ENCODE results near the gene ALG3. TPM values are rescaled to one million over a fixed set of nuclear protein-coding genes. Genes with fewer than 3 reads are reported as not detected.

Gene ALG3
- total RNA-seq, 2 donors from 2014 or later: 37.3 to 42.5 TPM

DNA sequence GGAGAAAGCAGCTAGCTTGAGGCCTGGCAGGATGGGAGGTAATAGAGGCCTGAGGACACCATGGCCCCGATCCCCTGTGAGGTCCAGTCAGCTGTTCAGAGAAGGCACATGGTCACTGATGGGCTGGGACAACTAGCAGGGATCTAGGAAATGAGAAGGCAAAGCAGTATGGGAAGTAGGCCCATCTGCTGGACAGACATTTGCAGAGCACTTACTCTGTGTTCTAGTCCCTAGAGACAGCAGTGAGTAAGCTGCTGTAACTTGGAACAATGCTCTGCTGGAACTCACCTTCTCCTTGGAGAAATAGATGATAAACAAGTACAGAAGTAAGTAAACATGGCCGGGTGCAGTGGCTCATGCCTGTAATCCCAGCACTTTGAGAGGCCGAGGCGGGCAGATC, 34.2 kb upstream of the ALG3 start:
- H3K9ac ChIP-seq (ENCODE audit: extremely low read depth, low read length, poor library complexity, severe bottlenecking): no peak overlapping the region
- Mint-ChIP-seq H3K36me3 (ENCODE audit: low read depth) (no peaks in the 10 kb centered on the region), H3K4me1 (no peaks in the 10 kb centered on the region), H3K4me3 (no peak overlapping the region), H3K27ac (no peak overlapping the region), H3K9me3 (no peaks in the 10 kb centered on the region), H3K27me3 (ENCODE audit: insufficient read depth) (peaks cover 43% of the 10 kb centered on the region)
- no peak overlapping the region for H3K27ac ChIP-seq (ENCODE audit: low read depth, low read length)
- H3K36me3 ChIP-seq (ENCODE audit: control insufficient read depth, insufficient read depth, low read length): no peaks in the 10 kb centered on the region
- peaks cover 37% of the 10 kb centered on the region for H3K27me3 ChIP-seq (ENCODE audit: control insufficient read depth, insufficient read depth, low read length, poor library complexity, severe bottlenecking)
- no peak for DNase-seq
- 90 to 93% methylated on average over 1 to 2 of the region's 4 CpGs for WGBS, 2 experiments (ENCODE audit: insufficient coverage in 1 of 2, insufficient read length in 1 of 2)
- no peaks in the 10 kb centered on the region for H3K9me3 ChIP-seq (ENCODE audit: control insufficient read depth, low read length)
- H3K4me1 ChIP-seq (ENCODE audit: control insufficient read depth, insufficient read depth, low read length): no peaks in the 10 kb centered on the region
- H3K4me3 ChIP-seq (ENCODE audit: low read length): no peak overlapping the region
- TF ChIP-seq, protein P1, sequence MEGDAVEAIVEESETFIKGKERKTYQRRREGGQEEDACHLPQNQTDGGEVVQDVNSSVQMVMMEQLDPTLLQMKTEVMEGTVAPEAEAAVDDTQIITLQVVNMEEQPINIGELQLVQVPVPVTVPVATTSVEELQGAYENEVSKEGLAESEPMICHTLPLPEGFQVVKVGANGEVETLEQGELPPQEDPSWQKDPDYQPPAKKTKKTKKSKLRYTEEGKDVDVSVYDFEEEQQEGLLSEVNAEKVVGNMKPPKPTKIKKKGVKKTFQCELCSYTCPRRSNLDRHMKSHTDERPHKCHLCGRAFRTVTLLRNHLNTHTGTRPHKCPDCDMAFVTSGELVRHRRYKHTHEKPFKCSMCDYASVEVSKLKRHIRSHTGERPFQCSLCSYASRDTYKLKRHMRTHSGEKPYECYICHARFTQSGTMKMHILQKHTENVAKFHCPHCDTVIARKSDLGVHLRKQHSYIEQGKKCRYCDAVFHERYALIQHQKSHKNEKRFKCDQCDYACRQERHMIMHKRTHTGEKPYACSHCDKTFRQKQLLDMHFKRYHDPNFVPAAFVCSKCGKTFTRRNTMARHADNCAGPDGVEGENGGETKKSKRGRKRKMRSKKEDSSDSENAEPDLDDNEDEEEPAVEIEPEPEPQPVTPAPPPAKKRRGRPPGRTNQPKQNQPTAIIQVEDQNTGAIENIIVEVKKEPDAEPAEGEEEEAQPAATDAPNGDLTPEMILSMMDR (conservative IDR thresholded peaks at IDR 0.05): no peak

DNA sequence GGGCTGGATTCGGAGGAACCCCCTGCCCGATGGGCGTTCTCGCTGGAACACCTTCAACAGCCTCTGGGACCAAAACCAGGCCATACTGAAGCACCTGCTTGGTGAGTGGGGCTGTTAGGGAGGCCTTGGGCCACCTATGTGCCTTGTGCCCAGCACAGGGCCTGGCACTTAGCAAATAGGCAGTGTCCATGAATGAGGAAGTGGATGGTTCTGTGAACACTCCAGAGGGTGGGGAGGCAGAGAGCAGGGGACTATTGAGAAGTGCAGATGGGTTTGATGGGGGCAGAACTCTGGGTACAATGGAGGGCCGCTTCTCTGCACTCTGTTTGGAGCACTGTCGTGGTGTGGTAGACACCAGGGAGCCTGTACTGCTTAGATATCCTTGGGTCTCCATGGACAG, 28.6 kb upstream of the ALG3 start:
- Mint-ChIP-seq H3K4me1 (no peaks in the 10 kb centered on the region), H3K36me3 (ENCODE audit: low read depth) (no peaks in the 10 kb centered on the region), H3K27me3 (ENCODE audit: insufficient read depth) (peaks cover 62% of the 10 kb centered on the region), H3K4me3 (no peak overlapping the region), H3K27ac (no peak overlapping the region), H3K9me3 (no peaks in the 10 kb centered on the region)
- TF ChIP-seq, protein P1 (conservative IDR thresholded peaks at IDR 0.05): no peak
- H3K9ac ChIP-seq (ENCODE audit: extremely low read depth, low read length, poor library complexity, severe bottlenecking): no peak overlapping the region
- no peaks in the 10 kb centered on the region for H3K36me3 ChIP-seq (ENCODE audit: control insufficient read depth, insufficient read depth, low read length)
- H3K4me3 ChIP-seq (ENCODE audit: low read length): no peak overlapping the region
- no peaks in the 10 kb centered on the region for H3K9me3 ChIP-seq (ENCODE audit: control insufficient read depth, low read length)
- WGBS, 2 experiments (ENCODE audit: insufficient coverage in 1 of 2, insufficient read length in 1 of 2): 84 to 92% methylated on average over 6 of the region's 6 CpGs
- peaks cover 73% of the 10 kb centered on the region for H3K27me3 ChIP-seq (ENCODE audit: control insufficient read depth, insufficient read depth, low read length, poor library complexity, severe bottlenecking)
- H3K27ac ChIP-seq (ENCODE audit: low read depth, low read length): no peak overlapping the region
- no peak for DNase-seq
- H3K4me1 ChIP-seq (ENCODE audit: control insufficient read depth, insufficient read depth, low read length): no peaks in the 10 kb centered on the region

DNA sequence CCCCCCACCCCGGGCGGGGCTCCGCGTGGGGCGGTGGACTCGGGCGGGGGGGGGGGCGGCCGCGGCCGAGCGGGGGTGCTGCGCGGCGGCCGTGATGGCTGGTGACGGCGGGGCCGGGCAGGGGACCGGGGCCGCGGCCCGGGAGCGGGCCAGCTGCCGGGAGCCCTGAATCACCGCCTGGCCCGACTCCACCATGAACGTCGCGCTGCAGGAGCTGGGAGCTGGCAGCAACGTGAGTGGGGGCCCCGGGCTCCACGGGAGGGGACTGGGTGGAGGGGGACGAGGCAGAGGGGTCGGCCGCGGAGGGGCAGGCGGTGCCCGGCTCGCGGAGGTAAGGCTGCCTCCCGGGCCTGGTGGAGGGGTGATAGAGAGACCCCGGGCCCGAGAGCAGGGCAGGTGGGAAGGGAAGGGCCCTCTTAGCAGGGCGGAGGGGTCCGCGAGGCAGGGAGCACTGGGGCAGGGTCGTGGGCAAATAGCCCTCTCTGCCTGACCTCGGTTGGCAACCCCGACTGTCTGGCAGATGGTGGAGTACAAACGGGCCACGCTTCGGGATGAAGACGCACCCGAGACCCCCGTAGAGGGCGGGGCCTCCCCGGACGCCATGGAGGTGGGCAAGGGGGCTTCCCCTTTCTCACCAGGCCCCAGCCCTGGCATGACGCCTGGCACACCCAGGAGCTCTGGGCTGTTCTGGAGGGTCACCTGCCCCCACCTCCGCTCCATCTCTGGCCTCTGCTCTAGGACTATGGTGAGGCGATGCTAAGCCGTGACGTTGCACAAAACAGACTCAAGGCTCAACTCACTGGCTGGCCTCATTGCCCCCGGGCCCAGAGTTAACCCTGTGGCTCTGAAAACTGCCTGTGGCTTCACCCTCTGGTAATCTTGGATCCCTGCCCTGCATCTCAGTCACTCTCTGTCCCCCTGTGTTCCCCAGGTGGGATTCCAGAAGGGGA, 27.5 kb upstream of the ALG3 start, which contains the start of gene ECE2:
TSS of gene ECE2 (plus strand) at position 62 of the 950 bp plus-strand sequence. CDS start at position 194, 132 bp downstream.
- H3K4me3 Mint-ChIP-seq: peak within 1 kb of the TSS; percentile 42
- Histone ChIP-seq H3K9ac (ENCODE audit: extremely low read depth, low read length, poor library complexity, severe bottlenecking) (no peak within 1 kb of the TSS), H3K4me1 (ENCODE audit: control insufficient read depth, insufficient read depth, low read length) (no peaks in the 10 kb centered on the region), H3K27ac (ENCODE audit: low read depth, low read length) (no peak within 1 kb of the TSS), H3K27me3 (ENCODE audit: control insufficient read depth, insufficient read depth, low read length, poor library complexity, severe bottlenecking) (peaks cover 77% of the 10 kb centered on the region), H3K4me3 (ENCODE audit: low read length) (no peak within 1 kb of the TSS), H3K36me3 (ENCODE audit: control insufficient read depth, insufficient read depth, low read length) (no peaks in the 10 kb centered on the region), H3K9me3 (ENCODE audit: control insufficient read depth, low read length) (no peaks in the 10 kb centered on the region)
- H3K27ac Mint-ChIP-seq: no peak within 1 kb of the TSS
- DNase-seq: no peak
- TF ChIP-seq, protein P1 (conservative IDR thresholded peaks at IDR 0.05): no peak
- H3K36me3 Mint-ChIP-seq (ENCODE audit: low read depth): no peaks in the 10 kb centered on the region
- no peaks in the 10 kb centered on the region for H3K4me1 Mint-ChIP-seq
- peaks cover 68% of the 10 kb centered on the region for H3K27me3 Mint-ChIP-seq (ENCODE audit: insufficient read depth)
- 54 to 70% methylated on average over 29 to 64 of the region's 65 CpGs for WGBS, 2 experiments (ENCODE audit: insufficient coverage in 1 of 2, insufficient read length in 1 of 2)
- no peaks in the 10 kb centered on the region for H3K9me3 Mint-ChIP-seq
